ENCODE results near the gene MAFF. TPM values are rescaled to one million over a fixed set of nuclear protein-coding genes. Genes with fewer than 3 reads are reported as not detected.

The MAFF gene
- total and polyA plus RNA-seq, 4 donors = 30.0 to 57.8 (median 40.1) TPM

GRCh38 chr22:38169116-38169515 is 32.7 kb upstream of the MAFF start:
- Histone ChIP-seq H3K9me3 (ENCODE audit: control insufficient read depth in 4 of 4, insufficient read depth in 3 of 4, low read length in 3 of 4) (no peaks in the 10 kb centered on the region), H3K4me1 (ENCODE audit: control insufficient read depth in 5 of 5, insufficient read depth in 5 of 5, low read length in 5 of 5) (peaks cover 0 to 25% (median 15%) of the 10 kb centered on the region in 5 donors), H3K9ac (ENCODE audit: insufficient read depth in 1 of 2, low read length in 2 of 2) (no peak overlapping the region), H3K27ac (ENCODE audit: low read depth in 1 of 2, low read length in 1 of 2) (no peak overlapping the region), H3K4me3 (no peak overlapping the region), H3K27me3 (ENCODE audit: control insufficient read depth in 3 of 3, insufficient read depth in 3 of 3, low read length in 2 of 3) (no peaks in the 10 kb centered on the region), H3K36me3 (ENCODE audit: control insufficient read depth in 4 of 4, insufficient read depth in 4 of 4, low read length in 4 of 4) (peaks cover 0 to 9% (median 0%) of the 10 kb centered on the region in 4 donors)
- TF ChIP-seq CTCF (IDR thresholded peaks at IDR 0.05; ENCODE audit: control extremely low read depth, extremely low read depth) = no peak
- WGBS, 2 donors = 94 to 95% methylated on average over 17 of the region's 17 CpGs
- DNase-seq = no peak
- no peak for ATAC-seq (ENCODE audit: insufficient read depth, low FRiP score)

- ATAC-seq (ENCODE audit: insufficient read depth, low FRiP score) (no peak), DNase-seq (no peak)
- Histone ChIP-seq H3K27me3 (ENCODE audit: control insufficient read depth in 3 of 3, insufficient read depth in 3 of 3, low read length in 2 of 3) (no peaks in the 10 kb centered on the region), H3K9ac (ENCODE audit: insufficient read depth in 1 of 2, low read length in 2 of 2) (no peak overlapping the region), H3K4me3 (no peak overlapping the region), H3K9me3 (ENCODE audit: control insufficient read depth in 4 of 4, insufficient read depth in 3 of 4, low read length in 3 of 4) (no peaks in the 10 kb centered on the region), H3K27ac (ENCODE audit: low read depth in 1 of 2, low read length in 1 of 2) (no peak overlapping the region), H3K36me3 (ENCODE audit: control insufficient read depth in 4 of 4, insufficient read depth in 4 of 4, low read length in 4 of 4) (peaks cover 0 to 6% (median 0%) of the 10 kb centered on the region in 4 donors), H3K4me1 (ENCODE audit: control insufficient read depth in 5 of 5, insufficient read depth in 5 of 5, low read length in 5 of 5) (peaks cover 0 to 25% (median 16%) of the 10 kb centered on the region in 5 donors)
- WGBS, 2 donors = 99% methylated on average over 5 of the region's 5 CpGs
- TF ChIP-seq CTCF (IDR thresholded peaks at IDR 0.05; ENCODE audit: control extremely low read depth, extremely low read depth) = no peak
Observed at GRCh38 chr22:38170469-38170868, 31.3 kb upstream of the MAFF start.

GRCh38 chr22:38171927-38172831 is 29.6 kb upstream of the MAFF start:
- Histone ChIP-seq H3K36me3 (ENCODE audit: control insufficient read depth in 4 of 4, insufficient read depth in 4 of 4, low read length in 4 of 4) (peaks cover 0 to 3% (median 0%) of the 10 kb centered on the region in 4 donors), H3K27me3 (ENCODE audit: control insufficient read depth in 3 of 3, insufficient read depth in 3 of 3, low read length in 2 of 3) (no peaks in the 10 kb centered on the region), H3K9me3 (ENCODE audit: control insufficient read depth in 4 of 4, insufficient read depth in 3 of 4, low read length in 3 of 4) (no peaks in the 10 kb centered on the region), H3K9ac (ENCODE audit: insufficient read depth in 1 of 2, low read length in 2 of 2) (peak overlapping the region in 1 of 2 donors; percentile 31), H3K4me3 (no peak overlapping the region), H3K27ac (ENCODE audit: low read depth in 1 of 2, low read length in 1 of 2) (peak overlapping the region; percentile 5 to 79), H3K4me1 (ENCODE audit: control insufficient read depth in 5 of 5, insufficient read depth in 5 of 5, low read length in 5 of 5) (peaks cover 0 to 25% (median 16%) of the 10 kb centered on the region in 5 donors)
- no peak for TF ChIP-seq CTCF (IDR thresholded peaks at IDR 0.05; ENCODE audit: control extremely low read depth, extremely low read depth)
- ATAC-seq (ENCODE audit: insufficient read depth, low FRiP score) (no peak), DNase-seq (peak in 2 of 3 donors; percentile 56 to 65)
- 61 to 67% methylated on average over 16 of the region's 16 CpGs for WGBS, 2 donors

Measured in lung (tissue), 12 donors.